MM.1S (cell line): ENCODE data around the gene ZNF254.

Source experiments
- DNase-seq: peaks from one replicate; pipeline ENCODE4 v3.0.0-alpha.2; 2015
- H2AFZ ChIP-seq: fragments of 300-600 bp; sonication (generic); 2 replicates; pipeline ENCODE4 v1.6.0; 2016; ENCODE audit warnings: antibody characterized with exemption, low read length
- H3F3A ChIP-seq: fragments of 300-600 bp; sonication (generic); 2 replicates; pipeline ENCODE4 v1.6.1; 2016; ENCODE audit warnings: mild to moderate bottlenecking, antibody characterized with exemption, low read length, moderate library complexity, mixed read lengths; ENCODE audit not compliant: insufficient read depth
- H3K27ac ChIP-seq: fragments of 300-600 bp; sonication (generic); 2 replicates; pipeline ENCODE4 v1.5.1; 2016; ENCODE audit warnings: mild to moderate bottlenecking, low read length
- H3K27me3 ChIP-seq: fragments of 300-600 bp; sonication (generic); replicated peaks from 2 replicates; pipeline ENCODE4 v1.6.0; 2016; ENCODE audit warnings: low read length; ENCODE audit not compliant: insufficient read depth
- H3K36me3 ChIP-seq: fragments of 300-600 bp; sonication (generic); replicated peaks from 2 replicates; pipeline ENCODE4 v1.6.1; 2016; ENCODE audit warnings: mild to moderate bottlenecking, low read length, mixed read lengths; ENCODE audit not compliant: insufficient read depth
- H3K4me1 ChIP-seq: fragments of 300-600 bp; sonication (generic); 2 replicates; pipeline ENCODE4 v1.6.1; 2016; ENCODE audit warnings: low read length, mixed read lengths
- H3K4me2 ChIP-seq: fragments of 300-600 bp; sonication (generic); 2 replicates; pipeline ENCODE4 v1.6.0; 2016; ENCODE audit warnings: low read depth, low read length
- H3K4me3 ChIP-seq: fragments of 300-600 bp; sonication (generic); 2 replicates; pipeline ENCODE4 v1.5.1; 2016; ENCODE audit warnings: low read length, mixed read lengths
- H3K79me2 ChIP-seq: fragments of 300-600 bp; sonication (generic); 2 replicates; pipeline ENCODE4 v1.6.1; 2016; ENCODE audit warnings: mixed run types, low read length, mixed read lengths
- H3K9ac ChIP-seq: fragments of 300-600 bp; sonication (generic); 2 replicates; pipeline ENCODE4 v1.6.1; 2016; ENCODE audit warnings: low read length, mixed read lengths
- H3K9me2 ChIP-seq: fragments of 300-600 bp; sonication (generic); replicated peaks from 2 replicates; pipeline ENCODE4 v1.6.1; 2016; ENCODE audit warnings: mild to moderate bottlenecking, low read length, mixed read lengths; ENCODE audit not compliant: insufficient read depth
- H3K9me3 ChIP-seq: fragments of 300-600 bp; sonication (generic); replicated peaks from 2 replicates; pipeline ENCODE4 v1.6.1; 2016; ENCODE audit warnings: mild to moderate bottlenecking, low read length, mixed read lengths; ENCODE audit not compliant: insufficient read depth
- H4K20me1 ChIP-seq: fragments of 300-600 bp; sonication (generic); 2 replicates; pipeline ENCODE4 v1.6.1; 2016; ENCODE audit warnings: mild to moderate bottlenecking, low read length, moderate library complexity, mixed read lengths; ENCODE audit not compliant: insufficient read depth
- CTCF ChIP-seq: fragments of 300-600 bp; sonication (generic); IDR thresholded peaks from 2 replicates; pipeline ENCODE4 v1.5.1; 2016; ENCODE audit warnings: antibody characterized with exemption, low read length, mixed read lengths
- EZH2 ChIP-seq: fragments of 300-600 bp; sonication (generic); optimal IDR thresholded peaks from 2 replicates; pipeline ENCODE3; 2017; ENCODE audit warnings: low read depth, mild to moderate bottlenecking, antibody characterized with exemption, low read length, mixed read lengths
- EZH2phosphoT487 ChIP-seq: fragments of 300-600 bp; sonication (generic); IDR thresholded peaks from 2 replicates; pipeline ENCODE4 v1.6.1; 2018; ENCODE audit warnings: antibody characterized with exemption, low read length

The ZNF254 gene

GRCh38 chr19:24101459-24102115 is 14.6 kb downstream of the ZNF254 start:
- TF ChIP-seq EZH2phosphoT487: no peak
- no peak overlapping the region for H3K4me3 ChIP-seq
- no peaks in the 10 kb centered on the region for H3K79me2 ChIP-seq
- H3F3A ChIP-seq: no peaks in the 10 kb centered on the region
- no peaks in the 10 kb centered on the region for H3K27me3 ChIP-seq
- H3K9me2 ChIP-seq: no peaks in the 10 kb centered on the region
- H3K9ac ChIP-seq: no peak overlapping the region
- H4K20me1 ChIP-seq: no peaks in the 10 kb centered on the region
- no peaks in the 10 kb centered on the region for H3K4me1 ChIP-seq
- no peak overlapping the region for H2AFZ ChIP-seq
- no peak for DNase-seq
- no peak overlapping the region for H3K4me2 ChIP-seq
- no peaks in the 10 kb centered on the region for H3K9me3 ChIP-seq
- no peaks in the 10 kb centered on the region for H3K36me3 ChIP-seq
- H3K27ac ChIP-seq: no peak overlapping the region

DNA sequence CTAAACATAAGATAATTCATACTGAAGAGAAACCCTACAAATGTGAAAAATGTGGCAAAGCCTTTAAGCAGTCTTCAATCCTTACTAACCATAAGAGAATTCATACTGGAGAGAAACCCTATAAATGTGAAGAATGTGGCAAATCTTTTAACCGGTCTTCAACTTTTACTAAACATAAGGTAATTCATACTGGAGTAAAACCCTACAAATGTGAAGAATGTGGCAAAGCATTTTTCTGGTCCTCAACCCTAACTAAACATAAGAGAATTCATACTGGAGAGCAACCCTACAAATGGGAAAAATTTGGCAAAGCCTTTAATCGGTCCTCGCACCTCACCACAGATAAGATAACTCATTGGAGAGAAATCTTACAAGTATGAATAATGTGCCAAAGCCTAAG is 40.6 kb downstream of the ZNF254 start:
- H3K27me3 ChIP-seq: no peaks in the 10 kb centered on the region
- H3K9me2 ChIP-seq: no peaks in the 10 kb centered on the region
- no peaks in the 10 kb centered on the region for H4K20me1 ChIP-seq
- no peak for TF ChIP-seq EZH2
- TF ChIP-seq CTCF: no peak
- TF ChIP-seq EZH2phosphoT487: no peak
- H3K4me1 ChIP-seq: no peaks in the 10 kb centered on the region
- H3K4me2 ChIP-seq: no peak overlapping the region
- no peaks in the 10 kb centered on the region; the same call in 1 of the 2 replicates for H3K9me3 ChIP-seq
- no peak overlapping the region for H3K9ac ChIP-seq
- H3F3A ChIP-seq: no peaks in the 10 kb centered on the region
- H3K36me3 ChIP-seq: no peaks in the 10 kb centered on the region; the same call in 1 of the 2 replicates
- H2AFZ ChIP-seq: no peak overlapping the region
- no peaks in the 10 kb centered on the region for H3K79me2 ChIP-seq
- H3K27ac ChIP-seq: no peak overlapping the region
- H3K4me3 ChIP-seq: no peak overlapping the region
- DNase-seq: no peak

DNA sequence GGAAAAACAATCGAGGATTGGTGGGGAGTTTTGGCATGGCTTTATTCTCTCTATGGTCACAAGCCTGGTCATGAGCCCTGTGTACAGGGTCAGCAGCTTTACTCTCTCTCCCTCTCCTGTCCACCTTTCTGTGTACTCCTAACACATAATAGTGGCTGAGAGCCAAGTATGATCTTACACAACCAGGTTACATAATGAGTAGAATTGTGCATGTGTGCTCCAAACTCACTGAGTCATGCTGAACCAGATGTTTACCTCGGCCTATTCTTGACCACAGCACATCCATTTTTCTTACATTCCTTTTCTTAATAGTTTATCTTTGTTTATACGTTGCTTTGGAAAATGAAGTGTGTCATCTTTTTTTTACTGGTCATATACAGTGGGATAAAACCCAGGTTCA is 53.1 kb downstream of the ZNF254 start:
- Histone ChIP-seq H3K9me3 (no peaks in the 10 kb centered on the region), H3K9me2 (no peaks in the 10 kb centered on the region), H3K4me1 (no peaks in the 10 kb centered on the region), H3K79me2 (no peaks in the 10 kb centered on the region), H3K4me3 (no peak overlapping the region), H2AFZ (no peak overlapping the region), H3K27me3 (no peaks in the 10 kb centered on the region), H3K27ac (no peak overlapping the region), H3K36me3 (no peaks in the 10 kb centered on the region), H3F3A (no peaks in the 10 kb centered on the region), H3K4me2 (no peak overlapping the region), H4K20me1 (no peaks in the 10 kb centered on the region), H3K9ac (no peak overlapping the region)
- no peak for TF ChIP-seq EZH2phosphoT487
- TF ChIP-seq CTCF: no peak
- no peak for TF ChIP-seq EZH2
- no peak for DNase-seq

DNA sequence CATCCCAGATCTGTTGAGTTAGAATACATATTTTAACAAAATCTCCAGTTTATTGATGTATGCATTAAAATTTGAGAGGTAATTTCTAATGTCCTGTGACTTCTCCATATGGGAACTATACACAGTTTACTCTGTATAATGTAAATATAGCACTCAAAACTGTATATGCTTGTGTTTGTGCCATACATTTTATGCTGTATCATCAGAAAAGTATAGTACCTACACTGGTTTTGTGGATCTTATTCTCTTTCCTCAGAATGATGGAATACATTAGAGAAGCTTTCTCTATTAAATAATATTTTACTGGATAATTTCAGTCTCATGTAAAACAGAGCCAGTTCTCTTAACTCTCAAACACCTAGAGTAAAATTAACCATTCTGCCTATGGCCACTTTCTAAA is 53.6 kb downstream of the ZNF254 start:
- no peak overlapping the region for H3K9ac ChIP-seq
- H3F3A ChIP-seq: no peaks in the 10 kb centered on the region
- no peak overlapping the region for H3K27ac ChIP-seq
- no peak for DNase-seq
- no peaks in the 10 kb centered on the region for H3K36me3 ChIP-seq
- H3K79me2 ChIP-seq: no peaks in the 10 kb centered on the region
- no peaks in the 10 kb centered on the region for H4K20me1 ChIP-seq
- H3K9me3 ChIP-seq: no peaks in the 10 kb centered on the region
- no peaks in the 10 kb centered on the region for H3K27me3 ChIP-seq
- H3K9me2 ChIP-seq: no peaks in the 10 kb centered on the region
- TF ChIP-seq EZH2 (no peak), CTCF (no peak), EZH2phosphoT487 (no peak)
- H3K4me2 ChIP-seq: no peak overlapping the region
- H3K4me1 ChIP-seq: no peaks in the 10 kb centered on the region
- no peak overlapping the region for H3K4me3 ChIP-seq
- no peak overlapping the region for H2AFZ ChIP-seq
